GM19372 (cell line): ENCODE results near the gene VPS26B.

Source experiments
- ATAC-seq: cut with Tn5 transposase; IDR thresholded peaks from one replicate; pipeline ENCODE4 v1.9.1; 2021; ENCODE audit warnings: mild to moderate bottlenecking, low read depth, moderate library complexity; ENCODE audit not compliant: unreplicated experiment

The VPS26B gene

DNA sequence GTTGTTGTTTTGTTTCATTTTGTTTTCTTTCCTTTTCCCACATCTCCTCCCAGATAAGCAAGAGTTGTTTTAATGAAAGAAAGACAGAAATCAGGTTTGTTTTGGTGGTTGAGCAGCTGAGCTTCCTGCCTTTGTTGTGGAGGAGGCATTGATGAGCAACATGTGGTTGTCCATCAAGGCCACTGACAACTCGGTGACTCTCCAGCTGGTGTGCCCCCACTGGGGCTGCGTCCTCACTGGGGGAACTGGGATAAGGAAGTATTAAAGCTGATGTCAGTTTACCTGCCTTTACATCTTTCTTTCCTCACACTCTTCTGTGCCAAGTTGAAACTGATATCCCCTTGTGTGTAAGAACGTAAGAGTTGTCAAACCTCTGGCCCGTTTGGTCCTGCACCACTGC is 5.9 kb downstream of the VPS26B start:
- no peak for ATAC-seq

DNA sequence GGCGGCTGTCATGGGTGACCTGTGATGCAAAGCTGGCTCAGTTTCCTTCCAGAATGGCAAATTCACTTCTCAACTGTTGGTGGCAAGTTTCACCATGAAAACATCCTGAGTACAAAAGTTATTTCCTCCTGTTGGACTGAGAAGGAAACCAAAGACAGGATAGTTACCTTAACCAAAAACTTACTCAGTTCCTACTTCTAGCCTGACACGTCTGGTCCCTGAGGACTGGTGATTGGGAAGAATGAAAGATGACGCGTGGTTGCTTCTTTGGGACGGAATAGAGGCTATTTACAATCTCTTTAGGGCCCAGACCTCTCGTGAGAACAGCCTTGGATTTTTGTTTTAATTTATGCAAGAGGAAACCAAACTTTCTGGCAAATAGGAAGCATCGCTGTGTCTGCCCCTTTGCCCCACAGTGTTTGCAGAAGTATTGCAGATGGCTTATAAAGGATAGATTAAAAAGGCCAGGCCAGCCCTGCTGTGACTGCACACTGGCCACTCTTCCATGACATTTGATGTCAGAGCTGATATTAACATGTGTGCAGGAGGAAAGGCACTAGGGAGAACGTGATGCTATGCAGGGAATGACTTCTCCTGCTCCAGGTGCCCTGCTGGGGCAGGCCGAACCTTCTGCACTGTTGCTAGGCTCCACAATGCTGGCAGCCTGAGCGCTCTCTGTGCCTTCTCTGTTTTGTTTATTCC is 7.6 kb downstream of the VPS26B start:
- ATAC-seq, result no peak

DNA sequence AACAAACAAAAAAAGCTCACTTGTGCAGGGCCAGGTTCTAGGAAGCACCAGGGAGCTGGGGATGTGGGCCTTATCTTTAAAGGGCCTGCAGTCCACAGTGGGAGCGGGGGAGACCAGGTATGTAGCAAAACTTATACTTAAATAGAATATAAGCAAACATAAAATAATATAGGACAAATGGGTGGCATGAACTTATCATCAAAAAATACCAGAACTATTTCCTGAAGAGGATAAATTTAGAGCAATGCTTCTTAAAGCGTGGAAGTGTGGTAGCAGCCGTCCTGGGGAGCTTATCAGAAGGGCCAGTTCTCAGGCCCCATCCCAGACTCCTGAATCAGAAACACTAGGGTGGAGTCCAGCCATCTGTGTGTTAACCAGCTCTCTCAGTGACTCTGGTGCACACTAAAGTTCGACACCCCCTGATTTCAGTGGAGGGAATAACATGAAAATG is 9.3 kb downstream of the VPS26B start:
- no peak for ATAC-seq

DNA sequence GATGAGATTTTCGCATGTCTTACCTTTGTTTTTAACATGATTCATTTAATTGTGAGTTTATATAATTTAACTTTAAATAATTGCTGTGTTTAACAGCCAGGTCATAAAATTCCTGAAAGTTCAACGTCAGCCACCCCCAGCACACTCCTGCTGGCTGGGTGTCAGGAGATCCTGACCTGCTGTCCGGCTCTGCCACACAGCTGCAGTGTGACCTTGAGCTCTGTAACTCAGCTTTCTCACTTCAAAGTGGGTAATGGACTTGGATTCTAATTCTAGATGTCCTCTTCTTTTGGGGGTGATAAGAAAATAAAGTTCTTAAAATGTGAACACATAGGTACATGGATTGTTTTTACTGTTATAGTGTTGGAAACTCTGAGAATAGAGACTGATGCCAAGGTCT is 10.9 kb downstream of the VPS26B start:
- ATAC-seq, result no peak

DNA sequence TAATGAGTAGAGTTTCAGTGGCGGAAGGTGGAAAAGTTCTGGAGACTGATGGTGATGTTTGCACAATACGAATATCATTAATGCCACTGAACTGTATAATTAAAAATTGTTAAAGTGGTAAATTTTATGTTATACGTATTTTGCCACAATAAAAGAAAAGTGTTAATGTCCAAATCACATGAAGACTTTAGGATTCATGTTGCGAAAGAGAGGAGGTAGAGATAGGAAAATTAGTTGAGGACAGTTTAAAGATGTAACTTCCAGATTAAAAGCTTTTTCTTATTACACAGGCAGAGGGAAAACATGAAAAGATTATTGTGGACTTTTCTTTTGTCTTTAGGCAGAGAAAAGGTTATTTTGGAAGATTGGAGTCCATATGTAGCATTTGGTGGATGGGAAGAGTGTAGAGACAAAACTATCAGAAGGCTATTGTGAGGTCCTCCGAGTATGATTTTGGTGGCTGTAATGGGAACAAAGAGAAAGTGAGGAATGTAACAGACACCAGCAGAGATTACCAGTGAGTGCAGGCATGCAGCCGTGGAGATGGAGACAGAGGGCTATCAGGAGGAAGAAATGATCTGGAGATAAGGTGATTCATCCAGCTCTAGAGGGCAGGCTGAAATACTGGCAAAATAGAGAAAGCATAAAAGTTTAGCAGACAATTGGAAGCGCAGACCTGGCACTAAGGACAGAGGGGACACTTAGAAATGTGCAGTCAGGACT is 12.5 kb downstream of the VPS26B start:
- ATAC-seq, result no peak

DNA sequence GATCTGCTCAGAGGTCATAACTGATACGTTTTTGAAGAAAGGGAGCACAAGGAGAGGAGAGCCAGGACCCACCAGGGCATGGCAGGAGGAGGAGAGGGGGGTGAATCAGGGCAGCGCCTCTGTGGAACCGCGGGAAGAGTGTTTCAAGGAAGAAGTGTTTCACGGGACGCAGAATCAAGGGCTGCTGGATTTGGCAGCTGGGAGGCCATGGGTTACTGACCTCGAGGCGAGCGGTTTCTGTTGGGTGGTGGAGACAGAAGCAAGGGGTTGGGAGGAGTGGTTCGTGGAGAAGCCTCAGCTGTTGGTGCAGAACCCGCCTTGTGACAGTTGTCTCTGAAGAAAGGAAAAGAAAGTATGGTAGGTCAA is 13.1 kb downstream of the VPS26B start:
- ATAC-seq, result no peak

DNA sequence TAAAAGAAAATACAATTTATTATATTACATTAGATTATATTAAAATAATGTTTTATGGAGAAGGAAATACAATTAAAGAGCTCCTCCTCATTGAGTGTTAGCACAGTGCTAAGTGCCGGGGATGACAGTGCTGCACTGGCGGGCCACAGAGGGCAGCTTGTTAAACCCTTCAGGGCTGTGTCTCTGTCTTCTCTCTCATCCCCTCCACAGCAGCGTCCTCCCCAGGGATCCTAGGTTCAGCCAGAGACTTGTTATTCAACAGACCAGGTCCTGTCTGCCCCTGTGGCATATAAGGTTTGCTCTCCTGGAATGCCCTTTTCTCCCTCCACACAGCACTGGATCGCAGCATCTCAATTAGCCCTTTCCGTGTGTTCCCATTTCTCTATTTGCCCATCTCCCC is 14.5 kb downstream of the VPS26B start:
- no peak for ATAC-seq

DNA sequence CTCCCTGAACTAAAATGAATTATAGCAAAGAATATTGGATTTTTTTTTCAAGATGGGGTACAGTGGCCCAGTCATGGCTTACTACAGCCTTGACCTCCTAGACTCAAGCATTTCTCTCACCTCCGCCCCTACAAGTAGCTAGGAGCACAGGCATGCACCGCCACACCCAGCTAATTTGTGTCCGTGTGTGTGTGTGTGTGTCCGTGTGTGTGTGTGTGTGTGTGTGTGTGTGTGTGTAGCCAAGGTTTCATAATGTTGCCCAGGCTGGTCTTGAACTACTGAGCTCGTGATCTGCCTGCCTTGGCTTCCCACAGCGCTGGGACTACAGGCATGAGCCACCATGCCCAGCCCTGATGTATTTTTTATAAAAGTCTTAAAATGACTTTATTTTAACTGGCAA is 16.1 kb downstream of the VPS26B start:
- no peak for ATAC-seq

DNA sequence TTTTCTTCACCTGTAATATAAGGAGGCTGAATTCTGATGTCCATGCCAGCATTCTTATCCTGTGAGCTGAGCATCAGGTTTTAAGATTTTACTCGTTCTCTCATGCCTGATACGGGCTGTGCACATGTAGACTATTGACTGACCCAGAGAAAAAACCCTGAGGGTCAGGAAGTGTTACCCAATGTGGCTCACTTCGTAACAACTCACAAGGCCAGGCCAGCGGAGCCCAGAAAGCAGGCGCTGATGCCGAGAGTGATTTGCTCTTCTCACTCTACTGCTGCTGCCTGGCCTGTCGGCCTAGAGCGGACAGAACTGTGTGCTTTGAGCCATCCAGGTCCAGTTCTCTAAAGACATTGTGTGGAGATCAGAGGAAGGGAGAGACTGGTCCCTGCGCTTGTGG is 17.9 kb downstream of the VPS26B start:
- ATAC-seq, result no peak

DNA sequence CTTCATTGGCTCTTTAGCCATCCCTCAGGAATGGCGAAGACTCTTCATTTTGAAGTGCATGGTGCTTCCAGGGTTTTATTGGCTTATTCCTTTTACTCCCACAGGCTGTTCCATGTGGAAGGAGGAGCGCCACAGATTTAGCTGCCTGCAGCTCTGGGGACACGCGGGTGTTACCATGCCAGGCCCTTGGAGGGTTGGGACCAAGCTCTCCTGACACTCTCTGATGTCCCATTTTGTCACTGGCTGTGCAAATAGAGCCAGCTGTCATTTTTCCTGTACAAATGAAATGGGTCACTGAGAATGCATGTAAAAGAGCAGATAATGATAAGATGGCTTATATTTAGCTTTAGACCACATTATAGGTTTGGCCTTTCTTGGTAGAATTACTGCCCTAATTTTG is 19.4 kb downstream of the VPS26B start:
- ATAC-seq, result no peak

DNA sequence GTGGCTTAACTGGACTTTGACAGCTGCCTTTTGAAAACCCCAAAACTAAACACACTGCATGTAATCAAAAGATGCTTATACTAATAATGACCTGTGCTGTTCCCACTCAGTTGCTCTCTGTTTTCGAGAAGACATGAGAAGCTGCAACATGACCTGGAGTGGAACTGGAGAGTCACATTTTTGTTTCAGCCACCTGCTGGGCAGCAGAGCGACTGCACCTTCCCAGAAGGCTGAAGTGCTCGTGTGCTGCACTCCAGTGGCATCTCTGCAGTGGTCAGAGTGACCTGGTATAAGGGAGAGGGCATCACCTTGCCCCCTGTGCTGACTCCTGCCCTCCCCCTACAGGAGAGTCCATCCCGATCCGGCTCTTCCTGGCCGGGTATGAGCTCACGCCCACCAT is 20.1 kb downstream of the VPS26B start:
- ATAC-seq, result peak; percentile 90

DNA sequence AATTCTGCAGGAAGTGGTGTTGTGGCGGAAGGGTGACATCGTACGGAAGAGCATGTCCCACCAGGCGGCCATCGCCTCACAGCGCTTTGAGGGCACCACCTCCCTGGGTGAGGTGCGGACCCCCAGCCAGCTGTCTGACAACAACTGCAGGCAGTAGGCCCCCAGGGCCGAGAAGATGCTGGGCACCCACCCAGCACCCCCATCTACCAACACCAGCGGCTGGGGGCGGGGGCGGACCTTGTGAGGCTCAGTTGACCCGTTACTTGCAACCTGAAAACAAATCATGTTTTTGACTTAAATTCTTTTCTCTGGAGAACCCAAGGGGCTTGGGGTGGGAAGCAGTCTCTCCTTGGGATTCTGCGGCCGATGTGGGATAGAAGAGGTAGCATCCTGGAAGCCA is 21.0 kb downstream of the VPS26B start:
- ATAC-seq, result no peak

DNA sequence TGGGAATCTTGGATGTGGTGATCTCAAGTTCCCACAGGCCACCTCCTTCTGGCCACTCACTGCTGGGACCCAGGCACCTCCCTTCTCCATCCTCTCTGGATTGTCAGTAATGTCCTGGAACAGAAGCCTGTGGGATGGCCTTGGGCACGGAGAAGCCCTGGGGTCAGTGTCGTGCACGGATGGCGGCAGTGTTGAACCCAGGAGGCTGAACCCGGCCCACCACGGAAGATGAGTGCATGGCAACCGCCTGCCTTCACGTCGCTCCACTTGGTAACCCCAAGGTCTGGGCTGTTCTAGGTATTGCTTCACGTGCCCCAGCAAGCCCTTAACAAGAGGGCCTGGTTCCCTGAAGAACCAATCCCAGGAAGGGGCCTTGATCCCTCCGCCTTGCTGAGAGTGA is 21.6 kb downstream of the VPS26B start:
- no peak for ATAC-seq

DNA sequence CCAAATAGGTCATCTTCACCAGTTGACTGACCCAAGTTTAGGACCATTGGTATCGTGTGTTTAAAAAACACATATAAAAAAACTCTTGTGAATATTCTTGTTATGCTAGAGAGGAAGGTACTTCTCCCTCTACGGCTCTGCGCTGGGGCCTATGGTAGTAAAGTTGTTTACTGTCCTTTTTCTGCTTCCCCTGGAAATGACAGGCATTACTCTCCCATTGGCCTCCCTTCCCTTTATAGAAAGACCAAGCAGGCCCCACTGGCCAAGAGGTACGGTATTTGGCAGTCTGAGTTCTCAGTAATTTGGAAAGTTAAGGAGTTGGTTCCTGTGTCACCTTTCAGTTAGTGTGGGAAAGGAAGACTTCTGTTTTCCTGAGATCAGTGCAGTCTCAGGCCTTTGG is 22.2 kb downstream of the VPS26B start:
- ATAC-seq, result no peak

DNA sequence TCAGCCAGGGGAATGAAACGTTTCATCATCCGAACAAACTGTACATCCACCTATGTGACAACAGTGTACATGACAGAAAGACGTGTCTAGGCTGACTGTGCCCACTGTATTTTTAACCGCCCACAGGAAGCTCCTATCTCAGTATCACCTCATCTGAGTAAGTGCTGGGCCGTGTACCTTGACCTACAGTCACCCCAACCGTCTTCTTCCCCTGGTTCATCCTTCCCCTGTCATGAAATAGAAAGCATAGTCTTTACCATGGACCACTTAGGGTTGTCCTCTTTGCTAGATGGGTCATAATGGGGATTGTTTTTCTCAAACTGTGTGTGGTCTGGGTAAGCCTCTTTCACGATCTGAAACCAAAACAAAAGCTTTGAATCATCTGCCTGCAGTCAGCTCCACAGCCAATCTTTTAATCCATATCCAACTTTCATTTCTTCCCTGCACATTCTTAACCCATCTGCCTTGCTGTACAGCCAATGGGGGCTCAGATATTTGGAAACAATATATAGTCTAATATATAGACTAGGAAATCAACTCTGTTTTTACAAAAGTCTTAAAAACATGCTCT is 24.5 kb downstream of the VPS26B start:
- no peak for ATAC-seq

DNA sequence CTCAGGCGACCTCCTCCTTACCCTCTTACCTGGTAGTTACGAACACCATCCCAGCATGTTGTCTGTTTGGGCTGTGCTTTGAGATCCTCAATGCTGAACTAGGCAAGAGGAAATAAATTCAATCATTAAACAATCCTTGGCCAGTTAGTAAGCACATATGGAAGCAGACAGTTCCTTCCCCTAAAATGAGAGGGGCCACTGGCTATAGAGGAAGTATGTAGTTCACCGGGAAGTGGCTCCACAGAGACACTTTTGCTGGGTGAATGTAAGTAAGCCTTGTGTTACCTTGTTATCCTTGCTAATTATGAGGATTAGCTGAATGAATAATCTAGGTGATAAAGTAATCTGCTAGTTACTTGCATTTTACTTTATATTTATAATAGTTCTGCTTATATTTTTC is 25.8 kb downstream of the VPS26B start:
- ATAC-seq, result no peak

DNA sequence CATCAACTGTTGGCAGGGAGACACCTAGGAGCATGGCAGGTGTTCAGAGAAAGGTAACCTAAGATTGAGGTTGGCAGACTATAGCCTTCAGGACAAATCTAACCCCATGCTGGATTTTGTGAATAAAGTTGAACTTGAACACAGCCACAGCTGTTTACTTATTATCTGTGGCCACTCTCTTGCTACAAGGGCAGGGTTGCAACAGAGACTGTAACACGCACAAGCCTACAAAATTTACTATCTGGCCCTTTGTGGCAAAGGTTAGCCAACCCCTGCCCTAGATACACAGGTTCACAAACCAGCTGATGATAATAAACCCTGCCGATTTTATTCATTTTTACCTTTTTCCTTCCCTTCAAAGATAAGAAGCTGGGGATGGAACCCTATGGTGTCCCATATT is 26.2 kb downstream of the VPS26B start:
- ATAC-seq, result no peak

DNA sequence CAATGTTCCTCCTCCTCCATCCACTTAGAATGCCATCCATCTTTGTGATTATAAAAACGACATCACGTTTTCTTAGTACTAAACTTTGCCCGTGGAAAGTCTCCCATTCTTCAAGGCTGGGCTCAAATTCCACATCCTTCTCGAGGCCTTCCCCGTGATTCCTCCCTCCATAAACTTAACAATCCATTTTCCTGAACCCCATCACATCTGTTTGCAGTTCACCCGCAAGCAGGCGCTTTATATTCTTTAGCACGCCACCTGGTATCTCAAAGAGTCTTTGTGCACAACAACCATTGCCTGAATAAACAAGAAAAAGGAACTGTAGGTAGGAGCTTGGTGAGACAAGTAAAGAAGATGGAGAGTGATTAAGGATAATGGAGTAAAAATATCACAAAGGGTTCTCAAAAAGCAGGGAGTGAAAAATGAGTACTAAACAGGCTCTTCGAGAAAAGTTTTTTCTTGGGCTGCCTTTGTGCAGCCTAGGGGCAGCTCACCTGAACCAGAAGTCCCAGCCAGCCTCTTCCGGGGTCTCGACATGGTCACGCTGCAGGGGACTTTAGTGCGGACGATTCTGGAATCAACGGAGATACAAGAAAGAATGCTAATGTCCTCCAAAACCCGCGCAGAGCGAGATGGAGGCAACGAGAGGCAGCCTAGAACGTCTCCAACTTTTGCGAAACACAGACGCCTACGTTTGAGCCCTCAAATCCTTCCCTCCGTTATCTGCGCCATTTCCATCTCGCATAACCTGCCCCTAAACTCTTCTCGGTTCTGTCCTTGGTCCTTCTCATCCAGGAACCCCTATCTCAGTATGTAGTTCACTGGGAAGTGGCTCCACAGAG is 28.1 kb downstream of the VPS26B start:
- ATAC-seq, result peak; percentile 34

DNA sequence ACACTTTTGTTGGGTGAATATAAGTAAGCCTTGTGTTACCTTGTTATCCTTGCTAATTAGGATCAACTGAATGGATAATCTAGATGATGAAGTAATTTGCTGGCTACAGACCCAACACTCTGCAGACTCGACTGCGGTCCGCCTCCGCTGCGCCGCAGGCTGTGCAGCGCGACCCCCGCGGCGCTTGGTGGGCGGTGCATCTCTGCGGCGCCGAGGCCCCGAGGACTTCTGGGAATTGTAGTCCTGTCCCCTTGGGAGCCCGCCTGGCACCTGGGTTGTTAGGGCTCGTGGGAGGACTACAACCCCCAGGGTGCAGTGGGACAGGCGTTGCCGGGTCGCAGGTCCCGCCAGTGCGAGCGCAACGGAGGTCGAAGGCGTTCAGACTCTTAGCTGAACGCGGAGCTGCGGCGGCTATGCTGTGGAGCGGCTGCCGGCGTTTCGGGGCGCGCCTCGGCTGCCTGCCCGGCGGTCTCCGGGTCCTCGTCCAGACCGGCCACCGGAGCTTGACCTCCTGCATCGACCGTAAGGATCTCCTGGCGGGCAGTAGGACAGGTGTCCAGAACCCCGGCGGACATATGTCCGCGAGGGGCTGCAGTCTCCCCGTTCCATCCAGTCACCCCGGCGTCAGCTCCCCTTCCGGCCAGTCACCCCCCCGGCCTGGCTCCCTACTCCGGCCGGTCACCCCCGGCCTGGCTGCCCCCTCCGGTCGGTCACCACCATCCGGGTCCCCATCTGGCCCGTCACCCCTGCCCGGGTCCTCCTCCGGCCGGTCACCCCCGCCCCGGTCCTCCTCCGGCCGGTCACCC is 28.9 kb downstream of the VPS26B start, which contains the start of the genes ACAD8 and THYN1:
TSS of gene ACAD8 (plus strand) at position 381 of the 806 bp plus-strand sequence. CDS start at position 414, 33 bp downstream.
TSS of gene THYN1 (minus strand) at position 165 of the 806 bp plus-strand sequence. CDS start 470 bp downstream, outside the sequence.
- peak; percentile 98 for ATAC-seq
